K562 (cell line): ENCODE measurements around the gene ITPR1. TPM values are rescaled to one million over a fixed set of nuclear protein-coding genes. Genes with fewer than 3 reads are reported as not detected.

ENCODE experiments used
- ARHGAP35 ChIP-seq: fragments of 450-650 bp; IDR thresholded peaks from 2 replicates; pipeline ENCODE4 v1.6.1; 2018; ENCODE audit not compliant: partially characterized antibody
- CBX2 ChIP-seq: fragments of 200-600 bp; sonication (generic); IDR thresholded peaks from one replicate; pipeline ENCODE4 v1.6.1; 2012; ENCODE audit warnings: mild to moderate bottlenecking, low read length, inconsistent platforms; ENCODE audit not compliant: insufficient read depth, poor library complexity, severe bottlenecking
- CTBP1 ChIP-seq: fragments of 450-650 bp; IDR thresholded peaks from 2 replicates; pipeline ENCODE4 v1.6.1; 2016; ENCODE audit warnings: borderline replicate concordance
- DEAF1 ChIP-seq: fragments of 450-650 bp; formaldehyde crosslinking; IDR thresholded peaks from 2 replicates; pipeline ENCODE4 v1.4.0; 2020; ENCODE audit warnings: mild to moderate bottlenecking, moderate library complexity
- ETV1 ChIP-seq: fragments of 450-650 bp; conservative IDR thresholded peaks from 2 replicates; pipeline ENCODE4 v1.6.1; 2016; ENCODE audit warnings: missing genetic modification characterization, control low read depth, low read depth, missing compliant biosample characterization
- FOXA3 ChIP-seq, 2 experiments: fragments of 450-650 bp in 1 of 2; sonication (generic) in 1 of 2; formaldehyde crosslinking; IDR thresholded peaks in 1 of 2; conservative IDR thresholded peaks in 1 of 2; 2 replicates each; pipeline versions ENCODE4 v1.4.0 to v1.8.0; 2020 to 2022; ENCODE audit warnings: mild to moderate bottlenecking in 2 of 2, missing genetic modification reagents in 1 of 2
- FOXP1 ChIP-seq: sonication (generic); formaldehyde crosslinking; IDR thresholded peaks from 2 replicates; pipeline ENCODE4 v1.8.0; 2022; ENCODE audit warnings: mild to moderate bottlenecking, missing genetic modification reagents
- KAT7 ChIP-seq: sonication (generic); formaldehyde crosslinking; IDR thresholded peaks from 2 replicates; pipeline ENCODE4 v1.8.0; 2022; ENCODE audit warnings: missing genetic modification reagents, mild to moderate bottlenecking, borderline replicate concordance
- MYNN ChIP-seq, 2 experiments: sonication (generic); formaldehyde crosslinking in 1 of 2; IDR thresholded peaks; 2 replicates each; pipeline versions ENCODE4 v1.5.0 to v1.6.1; 2016 to 2020; ENCODE audit warnings: antibody characterized with exemption in 1 of 2, missing genetic modification reagents in 1 of 2
- NR4A1 ChIP-seq, 2 experiments: fragments of 250-450 bp in 1 of 2; fragments of 450-650 bp in 1 of 2; sonication (Bioruptor Pico) in 1 of 2; IDR thresholded peaks; 2 replicates each; pipeline versions ENCODE4 v1.4.0 to v1.6.1; 2016 to 2020; ENCODE audit warnings: mild to moderate bottlenecking in 2 of 2, missing compliant biosample characterization in 1 of 2, missing genetic modification characterization in 1 of 2, moderate library complexity in 1 of 2
- RAD21 ChIP-seq, 2 experiments: fragments of 250-450 bp in 1 of 2; fragments of 450-650 bp in 1 of 2; sonication (Bioruptor Pico) in 1 of 2; formaldehyde crosslinking in 1 of 2; IDR thresholded peaks in 1 of 2; conservative IDR thresholded peaks in 1 of 2; 2 replicates each; pipeline versions ENCODE4 v1.4.0 to v1.8.0; 2020 to 2022; ENCODE audit warnings: mild to moderate bottlenecking in 2 of 2, moderate library complexity in 1 of 2
- RCOR1 ChIP-seq, 2 experiments: IDR thresholded peaks; 2 replicates each; pipeline ENCODE4 v1.6.1; 2012; ENCODE audit warnings: low read depth in 2 of 2, low read length in 2 of 2, borderline replicate concordance in 1 of 2, improper control_type of control experiment in 1 of 2
- SMARCA4 ChIP-seq: fragments of 450-650 bp; IDR thresholded peaks from 2 replicates; pipeline ENCODE4 v1.6.1; 2016
- SP2 ChIP-seq: IDR thresholded peaks from 2 replicates; pipeline ENCODE4 v1.6.1; 2011; ENCODE audit warnings: mild to moderate bottlenecking, low read depth, low read length, moderate library complexity; ENCODE audit not compliant: poor library complexity, severe bottlenecking; ENCODE audit errors: extremely low read depth
- ZBTB1 ChIP-seq: sonication (generic); formaldehyde crosslinking; IDR thresholded peaks from 2 replicates; pipeline ENCODE4 v1.8.1; 2023; ENCODE audit warnings: missing genetic modification reagents, low read depth, mild to moderate bottlenecking, borderline replicate concordance
- ZBTB34 ChIP-seq: fragments of 250-450 bp; sonication (Bioruptor Pico); IDR thresholded peaks from 2 replicates; pipeline ENCODE4 v1.8.0; 2021; ENCODE audit warnings: mild to moderate bottlenecking, moderate library complexity
- ZC3H11A ChIP-seq: IDR thresholded peaks from 2 replicates; pipeline ENCODE4 v1.6.1; 2012; ENCODE audit warnings: low read depth, low read length, improper control_type of control experiment
- ZNF143 ChIP-seq: sonication (generic); formaldehyde crosslinking; IDR thresholded peaks from 2 replicates; pipeline ENCODE4 v1.9.0; 2022; ENCODE audit warnings: mild to moderate bottlenecking, missing genetic modification reagents
- polyA plus RNA-seq, 8 experiments: library from polyadenylated mRNA; depleted of rRNA in 4 of 8; stranded (reverse) in 5 of 8; unstranded in 3 of 8; fragments of >200 nt; fragmentation: Nextera tagmentation in 2 of 8; fragmentation: Illumina TruSeq in 1 of 8; extraction: Ambion mirVana in 2 of 8; extraction: Trizol in 1 of 8; gene quantifications; 2 replicates each; pipeline versions ENCODE4 v1.2.1 to v1.2.3, GENCODE V29; 2011 to 2014; ENCODE audit warnings: inconsistent platforms in 1 of 8, missing spikeins in 1 of 8
- total RNA-seq, 7 experiments: library from RNA; depleted of rRNA in 6 of 7; stranded (reverse); fragments of >200 nt in 6 of 7; fragmentation: Illumina TruSeq in 2 of 7; extraction: Trizol in 2 of 7; gene quantifications; 2 replicates each; pipeline versions ENCODE4 v1.2.1 to v1.2.3, GENCODE V29; 2011 to 2021; ENCODE audit warnings: low replicate concordance in 1 of 7

Gene ITPR1
- total and polyA plus RNA-seq, 9 of the 15 experiments (the other 6 are each of a cell fraction or from before 2014, with no cell fraction given) = 22.4 to 40.0 (median 27.4) TPM

GRCh38 chr3:4827767-4828166 is 334.6 kb downstream of the ITPR1 start (continued):
- TF ChIP-seq NR4A1 (CRISPR knock-in tag; IDR thresholded peaks at IDR 0.05) (no peak), NR4A1 (tag; IDR thresholded peaks at IDR 0.05) (0 out of 2 replicates have a peak, but pooled peaks have one; percentile 10), FOXA3 (CRISPR knock-in tag; conservative IDR thresholded peaks at IDR 0.05 in 1 of 2, IDR thresholded peaks at IDR 0.05 in 1 of 2) (peak; percentile 71 to 76; a peak in 2 of 4 replicates), ZBTB1 (CRISPR knock-in tag) (no peak), CBX2 (no peak), ETV1 (tag) (peak; percentile 33; the same call in 1 of the 2 replicates), DEAF1 (CRISPR knock-in tag) (peak; percentile 16; the same call in 1 of the 2 replicates), RAD21 (CRISPR knock-in tag; conservative IDR thresholded peaks at IDR 0.05 in 1 of 2, IDR thresholded peaks at IDR 0.05 in 1 of 2) (peak in 1 of 2 experiments; percentile 32; a peak in 3 of 4 replicates), SMARCA4 (peak; percentile 46; the same call in 1 of the 2 replicates), FOXP1 (CRISPR knock-in tag) (no peak), CTBP1 (peak; percentile 56), KAT7 (no peak; the same call in 1 of the 2 replicates), ZC3H11A (no peak), SP2 (no peak), ARHGAP35 (no peak), MYNN (IDR thresholded peaks at IDR 0.05) (peak; percentile 98), MYNN (CRISPR knock-in tag; IDR thresholded peaks at IDR 0.05) (no peak), ZNF143 (CRISPR knock-in tag) (no peak), RCOR1 (IDR thresholded peaks at IDR 0.05; ENCODE audit: borderline replicate concordance in 1 of 2, low read depth in 2 of 2, low read length in 2 of 2) (peak in 1 of 2 experiments; percentile 64; a peak in 2 of 4 replicates), ZBTB34 (no peak)
